Duodenal mucosa (tissue), 2 donors: ENCODE measurements around the gene GAA.

Experiments used
- H3K27ac ChIP-seq: one replicate; pipeline ENCODE4 v1.7.0; 2013; ENCODE audit warnings: low read depth, low read length
- H3K27me3 ChIP-seq, 2 donors: one replicate each; pipeline ENCODE4 v1.7.0; 2013; ENCODE audit warnings: low read length in 2 of 2, control low read depth in 1 of 2; ENCODE audit not compliant: insufficient read depth in 2 of 2, control insufficient read depth in 1 of 2
- H3K36me3 ChIP-seq, 2 donors: one replicate each; pipeline ENCODE4 v1.7.0; 2013; ENCODE audit warnings: low read length in 2 of 2, control low read depth in 1 of 2; ENCODE audit not compliant: insufficient read depth in 2 of 2, control insufficient read depth in 1 of 2
- H3K4me1 ChIP-seq, 2 donors: one replicate each; pipeline ENCODE4 v1.7.0; 2013; ENCODE audit warnings: low read length in 2 of 2, control low read depth in 1 of 2; ENCODE audit not compliant: insufficient read depth in 2 of 2, control insufficient read depth in 1 of 2
- H3K4me3 ChIP-seq, 2 donors: one replicate each; pipeline ENCODE4 v1.7.0; 2013; ENCODE audit warnings: low read length in 2 of 2, low read depth in 1 of 2
- H3K9ac ChIP-seq, 2 donors: one replicate each; pipeline ENCODE4 v1.7.0; 2013; ENCODE audit warnings: low read length in 2 of 2, low read depth in 1 of 2
- H3K9me3 ChIP-seq, 2 donors: one replicate each; pipeline ENCODE4 v1.7.0; 2013; ENCODE audit warnings: low read length in 2 of 2, control low read depth in 1 of 2; ENCODE audit not compliant: control insufficient read depth in 1 of 2

Gene GAA

GRCh38 chr17:80065478-80066170, 35.8 kb upstream of the GAA start:
- Histone ChIP-seq H3K27me3 (no peaks in the 10 kb centered on the region), H3K9ac (no peak overlapping the region), H3K27ac (no peak overlapping the region), H3K36me3 (no peaks in the 10 kb centered on the region), H3K9me3 (no peaks in the 10 kb centered on the region), H3K4me1 (peaks cover 6 to 12% of the 10 kb centered on the region in 2 donors), H3K4me3 (no peak overlapping the region)

GRCh38 chr17:80067393-80067986, 33.9 kb upstream of the GAA start:
- Histone ChIP-seq H3K4me1 (peaks cover 16 to 22% of the 10 kb centered on the region in 2 donors), H3K9me3 (no peaks in the 10 kb centered on the region), H3K27me3 (no peaks in the 10 kb centered on the region), H3K36me3 (no peaks in the 10 kb centered on the region), H3K4me3 (no peak overlapping the region), H3K27ac (no peak overlapping the region), H3K9ac (no peak overlapping the region)

DNA sequence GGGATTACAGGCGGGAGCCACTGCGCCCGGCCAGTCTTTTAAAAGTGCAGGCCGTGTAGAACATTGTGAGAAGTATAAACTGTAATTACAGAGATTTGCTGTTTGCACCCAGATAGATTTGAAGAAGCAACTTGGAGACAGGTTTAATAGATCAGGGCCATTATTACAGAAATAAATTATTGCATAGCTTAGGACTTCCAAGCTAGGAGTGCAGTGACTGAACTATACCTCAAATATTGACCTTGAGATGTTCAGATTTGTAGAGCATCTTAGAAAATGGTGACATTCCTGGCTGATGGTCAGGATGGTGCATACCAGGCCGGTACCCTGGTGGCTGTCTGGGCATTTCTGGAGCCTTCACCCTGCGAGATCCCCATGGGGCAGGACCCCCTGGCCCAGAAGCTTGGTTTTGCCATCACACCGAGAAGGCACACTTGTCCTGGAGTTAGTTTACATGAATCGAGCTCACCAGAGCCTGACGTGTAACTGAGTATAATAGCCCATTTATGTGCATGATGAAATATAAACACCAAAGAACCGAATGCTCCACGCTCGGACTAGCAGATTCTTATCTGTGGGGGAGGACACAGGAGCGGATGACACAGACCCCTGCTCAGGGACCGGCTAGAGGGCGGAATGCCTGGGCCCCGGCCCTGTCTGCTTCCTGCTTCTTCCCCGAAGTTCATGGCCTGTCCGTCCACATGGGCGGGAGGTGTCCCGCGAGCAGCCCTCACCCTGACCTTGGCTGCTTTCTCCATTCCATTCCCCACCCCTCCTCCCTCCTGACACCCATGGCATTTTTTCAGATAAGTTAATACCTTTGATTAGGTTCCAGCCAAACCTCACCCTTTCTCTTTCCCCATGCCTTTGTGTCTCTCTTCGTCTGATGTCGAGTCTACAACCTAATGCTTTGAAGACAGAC, 32.8 kb upstream of the GAA start:
- no peaks in the 10 kb centered on the region for H3K36me3 ChIP-seq
- H3K4me3 ChIP-seq: no peak overlapping the region
- peak overlapping the region; percentile 24 for H3K27ac ChIP-seq
- no peak overlapping the region for H3K9ac ChIP-seq
- H3K9me3 ChIP-seq: no peaks in the 10 kb centered on the region
- H3K4me1 ChIP-seq: peaks cover 16 to 22% of the 10 kb centered on the region in 2 donors
- H3K27me3 ChIP-seq: no peaks in the 10 kb centered on the region

GRCh38 chr17:80070375-80071115, 30.8 kb upstream of the GAA start:
- Histone ChIP-seq H3K4me1 (peaks cover 16 to 22% of the 10 kb centered on the region in 2 donors), H3K27ac (peak overlapping the region; percentile 68), H3K36me3 (no peaks in the 10 kb centered on the region), H3K4me3 (peak overlapping the region; percentile 61 to 68), H3K9me3 (no peaks in the 10 kb centered on the region), H3K9ac (peak overlapping the region; percentile 51 to 68), H3K27me3 (no peaks in the 10 kb centered on the region)

DNA sequence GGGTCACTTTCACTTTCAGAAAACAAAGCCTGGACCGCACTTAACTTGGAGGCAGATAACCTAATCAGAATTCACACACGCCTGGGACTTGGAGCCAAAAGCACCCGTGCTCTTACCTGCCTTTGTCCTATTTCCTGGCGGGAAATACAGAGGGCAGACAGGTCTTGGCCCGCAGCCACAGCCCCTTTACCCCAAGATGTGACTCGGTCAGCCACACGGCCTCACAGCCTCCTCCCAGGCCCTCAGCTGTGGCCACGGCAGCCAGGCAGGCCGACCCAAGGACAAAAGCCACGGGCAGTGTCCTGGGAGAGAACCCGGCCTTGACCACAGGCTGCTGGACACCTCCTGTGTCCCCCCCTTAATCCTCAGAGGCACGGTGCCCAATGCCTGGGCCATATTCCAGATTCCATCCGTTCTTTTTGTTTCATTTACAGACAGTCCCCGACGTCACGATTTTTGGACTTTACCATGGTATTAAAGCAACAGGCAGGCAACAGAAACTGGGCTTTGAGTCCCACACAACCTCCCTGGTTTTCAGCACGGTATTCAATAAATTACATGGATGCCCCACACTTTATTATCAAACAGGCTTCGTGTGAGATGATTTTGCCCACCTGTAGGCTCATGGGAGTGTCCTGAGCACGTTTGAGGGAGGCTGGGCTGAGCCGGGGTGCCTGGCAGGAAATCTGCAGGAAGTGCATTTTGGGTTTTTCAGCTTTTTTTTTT, 30.1 kb upstream of the GAA start:
- Histone ChIP-seq H3K9ac (peak overlapping the region; percentile 51 to 68), H3K27ac (peak overlapping the region; percentile 68), H3K4me3 (peak overlapping the region; percentile 61 to 68), H3K4me1 (peaks cover 16 to 22% of the 10 kb centered on the region in 2 donors), H3K9me3 (no peaks in the 10 kb centered on the region), H3K27me3 (no peaks in the 10 kb centered on the region), H3K36me3 (no peaks in the 10 kb centered on the region)

- Histone ChIP-seq H3K27me3 (no peaks in the 10 kb centered on the region), H3K4me1 (peaks cover 16 to 22% of the 10 kb centered on the region in 2 donors), H3K27ac (no peak overlapping the region), H3K4me3 (no peak overlapping the region), H3K9me3 (no peaks in the 10 kb centered on the region), H3K36me3 (no peaks in the 10 kb centered on the region), H3K9ac (no peak overlapping the region)
Measured at GRCh38 chr17:80072410-80072809, 29.0 kb upstream of the GAA start.

DNA sequence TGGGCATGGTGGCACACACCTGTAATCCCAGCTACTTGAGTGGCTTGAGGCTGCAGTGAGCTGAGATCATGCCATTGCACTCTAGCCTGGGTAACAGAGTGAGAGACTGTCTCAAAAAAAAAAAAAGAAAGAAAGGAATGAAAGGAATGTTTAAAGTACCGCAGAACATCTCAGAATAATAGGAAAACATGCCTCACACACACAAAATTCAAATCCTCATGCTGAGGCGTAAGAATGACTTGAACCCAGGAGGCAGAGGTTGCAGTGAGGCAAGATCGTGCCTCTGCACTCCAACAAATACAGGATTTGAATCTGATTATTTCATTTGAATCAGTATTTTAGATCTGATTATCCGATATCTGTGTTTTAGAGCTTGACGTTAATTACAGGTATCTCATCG, 21.3 kb upstream of the GAA start:
- Histone ChIP-seq H3K27ac (no peak overlapping the region), H3K9ac (no peak overlapping the region), H3K9me3 (no peaks in the 10 kb centered on the region), H3K27me3 (no peaks in the 10 kb centered on the region), H3K4me3 (no peak overlapping the region), H3K36me3 (no peaks in the 10 kb centered on the region), H3K4me1 (no peaks in the 10 kb centered on the region)

GRCh38 chr17:80081596-80081995, 19.8 kb upstream of the GAA start:
- Histone ChIP-seq H3K27ac (no peak overlapping the region), H3K4me3 (no peak overlapping the region), H3K36me3 (no peaks in the 10 kb centered on the region), H3K9me3 (no peaks in the 10 kb centered on the region), H3K4me1 (no peaks in the 10 kb centered on the region), H3K9ac (no peak overlapping the region), H3K27me3 (no peaks in the 10 kb centered on the region)

GRCh38 chr17:80082403-80083135, 18.8 kb upstream of the GAA start:
- H3K9ac ChIP-seq: no peak overlapping the region
- no peaks in the 10 kb centered on the region for H3K27me3 ChIP-seq
- H3K36me3 ChIP-seq: no peaks in the 10 kb centered on the region
- H3K9me3 ChIP-seq: no peaks in the 10 kb centered on the region
- no peak overlapping the region for H3K27ac ChIP-seq
- H3K4me1 ChIP-seq: no peaks in the 10 kb centered on the region
- H3K4me3 ChIP-seq: no peak overlapping the region
